WERI-Rb-1 (cell line): Measurements from ENCODE around the gene CDH4.

Source experiments
- DNase-seq: peaks from one replicate; pipeline ENCODE4 v3.0.0-alpha.2; 2020
- H3K27ac ChIP-seq: fragments of 250-450 bp; sonication (Bioruptor Pico); 2 replicates; pipeline ENCODE4 v1.5.1; 2020; ENCODE audit warnings: mild to moderate bottlenecking, moderate library complexity
- H3K27me3 ChIP-seq: fragments of 250-450 bp; sonication (Bioruptor Pico); 2 replicates; pipeline ENCODE4 v1.5.1; 2021; ENCODE audit warnings: mild to moderate bottlenecking, low read depth, moderate library complexity; ENCODE audit not compliant: insufficient read depth, severe bottlenecking
- H3K36me3 ChIP-seq: fragments of 250-450 bp; sonication (Bioruptor Pico); 2 replicates; pipeline ENCODE4 v1.5.1; 2020; ENCODE audit warnings: mild to moderate bottlenecking, moderate library complexity
- H3K4me3 ChIP-seq: 2 replicates; pipeline ENCODE4 v1.5.1; 2011; ENCODE audit warnings: low read depth, mild to moderate bottlenecking, control low read depth, low read length
- H3K9me3 ChIP-seq: fragments of 250-450 bp; sonication (Bioruptor Pico); 2 replicates; pipeline ENCODE4 v1.5.1; 2021; ENCODE audit warnings: mild to moderate bottlenecking, moderate library complexity; ENCODE audit not compliant: severe bottlenecking
- TF ChIP-seq, protein P1 (sequence below): IDR thresholded peaks from 2 replicates; pipeline ENCODE4 v1.5.1; 2011; ENCODE audit warnings: low read depth, mild to moderate bottlenecking, control low read depth, inconsistent platforms, low read length

CDH4 gene

GRCh38 chr20:61812845-61813485, 560.9 kb downstream of the CDH4 start:
- no peak overlapping the region for H3K27ac ChIP-seq
- DNase-seq = no peak
- H3K27me3 ChIP-seq = peaks cover 100% of the 10 kb centered on the region
- TF ChIP-seq, protein P1, sequence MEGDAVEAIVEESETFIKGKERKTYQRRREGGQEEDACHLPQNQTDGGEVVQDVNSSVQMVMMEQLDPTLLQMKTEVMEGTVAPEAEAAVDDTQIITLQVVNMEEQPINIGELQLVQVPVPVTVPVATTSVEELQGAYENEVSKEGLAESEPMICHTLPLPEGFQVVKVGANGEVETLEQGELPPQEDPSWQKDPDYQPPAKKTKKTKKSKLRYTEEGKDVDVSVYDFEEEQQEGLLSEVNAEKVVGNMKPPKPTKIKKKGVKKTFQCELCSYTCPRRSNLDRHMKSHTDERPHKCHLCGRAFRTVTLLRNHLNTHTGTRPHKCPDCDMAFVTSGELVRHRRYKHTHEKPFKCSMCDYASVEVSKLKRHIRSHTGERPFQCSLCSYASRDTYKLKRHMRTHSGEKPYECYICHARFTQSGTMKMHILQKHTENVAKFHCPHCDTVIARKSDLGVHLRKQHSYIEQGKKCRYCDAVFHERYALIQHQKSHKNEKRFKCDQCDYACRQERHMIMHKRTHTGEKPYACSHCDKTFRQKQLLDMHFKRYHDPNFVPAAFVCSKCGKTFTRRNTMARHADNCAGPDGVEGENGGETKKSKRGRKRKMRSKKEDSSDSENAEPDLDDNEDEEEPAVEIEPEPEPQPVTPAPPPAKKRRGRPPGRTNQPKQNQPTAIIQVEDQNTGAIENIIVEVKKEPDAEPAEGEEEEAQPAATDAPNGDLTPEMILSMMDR = no peak
- no peaks in the 10 kb centered on the region for H3K36me3 ChIP-seq
- H3K4me3 ChIP-seq = no peak overlapping the region
- no peaks in the 10 kb centered on the region for H3K9me3 ChIP-seq

GRCh38 chr20:61813791-61814190, 561.7 kb downstream of the CDH4 start:
- Histone ChIP-seq H3K27me3 (peaks cover 100% of the 10 kb centered on the region), H3K4me3 (no peak overlapping the region), H3K27ac (no peak overlapping the region), H3K9me3 (no peaks in the 10 kb centered on the region), H3K36me3 (no peaks in the 10 kb centered on the region)
- no peak for DNase-seq
- TF ChIP-seq, protein P1 = no peak

DNA sequence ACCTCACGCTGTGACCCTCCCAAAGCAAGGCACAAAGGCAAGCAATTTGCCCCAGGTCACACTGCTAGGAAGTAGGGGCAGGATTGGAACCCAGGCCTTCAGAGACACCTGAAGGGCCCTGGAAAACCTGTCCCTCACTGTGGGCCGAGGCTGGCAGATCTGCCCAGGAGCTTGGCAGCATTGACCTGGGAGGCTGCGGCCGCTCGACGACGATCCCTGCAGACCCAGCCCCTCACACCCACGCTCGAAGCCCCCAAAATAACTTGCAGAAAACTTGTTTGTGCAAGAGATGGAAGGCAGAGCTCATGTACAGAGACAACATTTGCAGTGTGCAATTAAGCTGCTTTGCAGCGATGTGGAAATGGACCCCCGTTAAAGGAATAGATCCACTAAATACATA, 562.2 kb downstream of the CDH4 start:
- TF ChIP-seq, protein P1 = no peak
- no peaks in the 10 kb centered on the region for H3K36me3 ChIP-seq
- peaks cover 100% of the 10 kb centered on the region for H3K27me3 ChIP-seq

DNA sequence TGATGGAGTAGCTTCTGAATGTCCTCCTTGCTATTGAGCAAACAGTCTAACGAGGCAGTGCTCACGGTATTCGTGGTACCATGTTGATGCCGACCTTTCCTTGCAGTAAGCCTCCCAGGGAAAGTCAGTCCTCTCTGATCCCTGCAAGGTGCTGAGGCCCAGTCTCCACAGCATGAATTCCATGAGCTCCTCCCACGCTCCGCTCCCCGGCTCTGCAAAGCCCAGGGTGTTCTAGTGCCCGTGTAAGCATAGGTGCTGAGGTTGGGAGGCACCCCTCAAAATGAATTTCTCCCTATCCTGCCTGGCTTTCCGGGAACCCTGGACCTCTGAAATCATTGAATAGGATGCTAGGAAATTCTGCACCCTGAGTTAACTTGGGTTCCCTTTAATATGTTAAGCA, 562.7 kb downstream of the CDH4 start:
- Histone ChIP-seq H3K4me3 (no peak overlapping the region), H3K36me3 (no peaks in the 10 kb centered on the region), H3K27ac (no peak overlapping the region), H3K9me3 (no peaks in the 10 kb centered on the region), H3K27me3 (peaks cover 100% of the 10 kb centered on the region)
- DNase-seq = no peak
- TF ChIP-seq, protein P1 = no peak

More for the DNA sequence above, 562.2 kb downstream of the CDH4 start:
- Histone ChIP-seq H3K9me3 (no peaks in the 10 kb centered on the region), H3K27ac (no peak overlapping the region), H3K4me3 (no peak overlapping the region)
- DNase-seq = no peak

- Histone ChIP-seq H3K9me3 (no peaks in the 10 kb centered on the region), H3K27me3 (peaks cover 100% of the 10 kb centered on the region), H3K36me3 (no peaks in the 10 kb centered on the region), H3K4me3 (no peak overlapping the region), H3K27ac (no peak overlapping the region)
- DNase-seq = no peak
- TF ChIP-seq, protein P1 = no peak
Measured at GRCh38 chr20:61815176-61815575, 563.1 kb downstream of the CDH4 start.

- Histone ChIP-seq H3K36me3 (no peaks in the 10 kb centered on the region), H3K27ac (no peak overlapping the region), H3K27me3 (peaks cover 100% of the 10 kb centered on the region), H3K9me3 (no peaks in the 10 kb centered on the region), H3K4me3 (no peak overlapping the region)
- DNase-seq = no peak
- TF ChIP-seq, protein P1 = no peak
Measured at GRCh38 chr20:61815678-61816077, 563.6 kb downstream of the CDH4 start.
